C1 segment of cervical spinal cord (tissue), 14 donors: Measurements from ENCODE around the gene ERC2.
A peak's percentile ranks its signal among the peaks of the same experiment; 100 is the strongest.

ENCODE experiments used
- DNase-seq, 14 donors: peaks; one replicate each; lab custom pipeline; 2025; lab: John Stamatoyannopoulos, UW

Gene ERC2

GRCh38 chr3:56368846-56369245 lies 99.4 kb downstream of the ERC2 start:
- DNase-seq = no peak

DNA sequence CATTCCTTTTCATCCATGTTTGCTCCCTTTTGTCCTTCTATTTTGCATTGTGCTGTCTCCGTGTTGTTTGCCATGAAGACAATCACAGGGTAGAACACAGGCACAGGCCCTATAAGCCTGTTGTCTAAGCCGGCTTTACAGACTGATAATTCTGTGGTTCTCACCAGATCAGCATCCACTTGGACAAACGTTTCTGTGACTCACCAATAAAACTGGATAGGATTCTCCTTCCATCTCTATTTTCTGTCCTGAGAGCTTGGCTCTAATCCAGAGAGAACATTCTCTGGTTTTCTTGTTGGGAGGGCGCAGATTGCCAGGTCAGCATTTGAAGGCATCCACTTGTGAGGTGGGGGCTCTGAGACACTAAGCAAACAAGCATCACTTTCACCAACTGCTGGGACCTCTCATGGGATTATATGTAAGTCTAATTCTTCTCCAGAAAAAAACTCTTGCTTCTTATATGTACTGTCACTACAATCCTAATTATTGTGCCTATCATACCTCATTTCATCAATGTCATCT lies 101.6 kb downstream of the ERC2 start:
- peak in 2 of 14 donors; percentile 6 to 15 for DNase-seq

GRCh38 chr3:56365905-56366640 lies 102.2 kb downstream of the ERC2 start:
- peak in 4 of 14 donors; percentile 9 to 52 (median 12) for DNase-seq

- DNase-seq = no peak
Observed at GRCh38 chr3:56364665-56365064, 103.6 kb downstream of the ERC2 start.

GRCh38 chr3:56363720-56364119 lies 104.5 kb downstream of the ERC2 start:
- DNase-seq = no peak

DNA sequence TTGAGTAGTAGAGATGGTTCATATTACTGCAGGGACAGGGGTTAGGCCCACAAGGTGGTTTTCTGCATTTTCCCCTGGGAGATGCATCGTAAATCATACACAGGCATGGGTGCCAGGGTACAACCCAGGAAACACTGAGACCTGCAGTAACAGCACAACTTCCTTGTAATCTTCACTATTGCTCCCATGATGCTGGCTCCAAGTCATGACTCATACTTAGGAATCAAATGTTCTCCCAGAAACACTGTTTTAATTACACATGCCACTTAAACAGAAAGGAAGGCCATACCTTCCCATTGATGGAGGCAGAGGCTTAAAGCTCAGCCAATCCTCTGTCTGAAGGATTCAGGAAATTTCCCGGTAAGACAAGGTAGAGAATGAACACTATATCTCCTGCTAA lies 106.5 kb downstream of the ERC2 start:
- DNase-seq = no peak

DNA sequence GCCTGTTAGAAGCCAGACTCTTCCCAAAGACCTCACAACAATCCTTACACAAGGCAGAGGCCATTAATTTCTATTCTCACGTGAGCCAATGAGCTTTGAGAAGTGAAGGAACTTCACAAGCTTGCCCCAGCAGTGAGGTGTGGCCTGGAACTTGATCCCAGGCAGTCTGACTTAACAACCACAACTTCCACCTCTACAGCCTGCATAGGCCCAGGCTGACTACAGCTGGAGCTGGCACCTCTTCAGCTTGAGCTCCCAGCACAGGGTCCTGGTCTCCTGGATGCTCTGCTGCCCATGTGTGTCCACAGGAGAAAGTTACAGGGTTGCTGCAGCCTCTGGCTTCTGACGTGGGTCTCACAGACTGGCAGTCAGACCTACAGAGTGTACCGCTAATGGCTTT lies 111.0 kb downstream of the ERC2 start:
- no peak for DNase-seq

DNA sequence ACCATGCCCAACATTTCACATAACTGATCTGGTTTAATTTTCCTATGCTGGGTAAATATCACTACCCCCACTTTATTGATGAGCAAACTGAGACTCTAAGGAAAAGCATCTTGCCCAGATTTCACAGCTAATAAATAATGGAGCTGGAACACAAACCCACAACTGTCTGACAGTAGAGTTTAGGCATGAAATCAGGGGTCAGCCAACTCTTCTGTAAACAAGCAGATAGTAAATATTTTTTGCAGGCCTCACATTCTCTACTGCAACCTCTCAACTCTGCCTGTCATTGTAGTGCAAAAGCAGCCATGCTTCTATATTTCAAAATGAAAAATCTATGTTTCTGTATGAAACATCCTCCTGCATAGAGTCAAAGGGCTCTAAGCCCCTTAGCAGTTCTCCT lies 111.5 kb downstream of the ERC2 start:
- no peak for DNase-seq

DNA sequence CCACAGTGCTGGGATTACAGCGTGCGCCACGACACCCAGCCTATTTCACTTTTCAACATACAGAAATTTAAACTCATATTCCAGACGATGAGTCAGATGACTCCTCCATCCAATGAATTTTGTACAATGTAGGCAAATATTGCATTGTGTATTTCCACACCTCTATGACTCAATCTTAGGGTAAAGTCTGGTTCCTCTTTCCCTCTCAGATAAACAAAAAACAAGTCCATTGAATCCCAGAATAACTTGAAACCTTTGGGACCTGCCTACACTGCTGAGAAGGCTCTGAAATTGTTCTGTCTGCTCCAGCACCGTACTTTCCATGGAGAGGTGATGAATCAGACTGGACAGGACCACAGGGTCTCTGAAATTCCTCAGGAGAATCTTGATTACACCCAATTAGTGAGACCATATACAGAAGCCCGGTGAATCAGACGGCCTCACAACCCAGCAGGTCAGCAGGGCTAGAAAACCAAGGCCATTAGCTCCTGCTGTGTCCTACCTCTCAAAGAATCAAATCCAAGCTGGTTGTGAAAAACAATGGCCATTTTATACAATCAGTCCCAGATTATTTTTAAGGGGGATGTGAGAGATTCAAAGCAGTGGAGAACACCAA lies 112.6 kb downstream of the ERC2 start:
- DNase-seq = no peak

GRCh38 chr3:56351537-56351936 lies 116.7 kb downstream of the ERC2 start:
- no peak for DNase-seq

- DNase-seq = peak in 13 of 14 donors; percentile 5 to 85 (median 58)
Observed at GRCh38 chr3:56347219-56347871, 120.9 kb downstream of the ERC2 start.

GRCh38 chr3:56342475-56342874 lies 125.8 kb downstream of the ERC2 start:
- no peak for DNase-seq

DNA sequence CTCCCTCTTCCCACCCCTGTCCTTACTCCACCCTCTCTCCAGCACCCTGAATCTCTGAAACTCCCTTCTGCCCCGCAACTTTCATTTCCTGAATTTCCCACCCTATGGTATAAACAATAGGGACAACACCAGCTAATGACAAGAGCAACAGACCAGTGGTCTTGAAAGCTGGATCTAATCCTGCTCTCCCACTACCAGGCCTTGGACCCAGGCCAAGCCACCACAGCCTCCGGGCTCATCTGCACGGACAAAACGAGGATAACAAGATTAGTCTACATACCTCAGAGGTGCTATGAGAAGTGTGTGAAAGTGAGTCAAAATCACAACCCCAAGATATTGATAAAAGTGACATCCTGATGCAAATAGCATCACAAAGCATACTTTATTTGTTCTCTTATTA lies 128.6 kb downstream of the ERC2 start:
- no peak for DNase-seq

DNA sequence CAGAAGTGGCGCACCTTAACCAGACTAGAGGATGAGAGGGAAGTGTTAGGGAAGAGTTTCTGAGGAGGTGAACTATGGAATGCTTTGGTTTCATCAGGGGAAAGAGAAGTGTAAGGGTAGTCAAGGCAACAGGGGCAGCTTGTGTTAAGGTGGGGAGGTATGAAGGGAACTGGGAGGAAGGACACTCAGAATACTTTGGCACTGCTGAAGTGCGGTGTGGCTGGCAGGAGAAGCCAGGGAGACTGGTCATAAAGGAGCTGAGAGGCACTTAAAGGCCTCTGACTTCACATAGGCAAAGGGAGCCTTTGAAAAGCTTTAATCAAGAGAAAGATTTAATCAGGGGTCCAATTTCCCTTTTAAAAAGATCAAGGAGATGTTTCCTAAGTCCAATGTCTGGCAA lies 129.0 kb downstream of the ERC2 start:
- DNase-seq = no peak

DNA sequence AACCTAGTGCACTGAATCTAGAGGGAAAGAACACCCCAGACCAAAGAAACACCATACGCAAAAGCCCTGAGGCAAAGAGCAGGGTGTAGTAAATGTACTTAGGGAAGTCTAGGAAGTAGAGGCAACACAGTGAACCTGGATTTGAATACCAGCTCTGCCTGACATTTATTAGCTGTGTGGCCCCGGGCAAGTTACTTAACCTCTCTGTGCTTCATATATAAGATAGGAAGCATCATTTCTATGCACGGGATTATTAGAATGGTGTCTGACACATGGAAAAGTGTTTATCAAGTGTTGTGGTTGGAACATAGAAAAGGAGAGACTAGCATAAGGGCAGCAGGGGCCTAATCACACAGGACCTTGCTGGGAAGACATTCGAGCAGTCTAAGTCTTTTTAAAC lies 132.2 kb downstream of the ERC2 start:
- DNase-seq = no peak

GRCh38 chr3:56324473-56324872 lies 143.8 kb downstream of the ERC2 start:
- DNase-seq = no peak

GRCh38 chr3:56323986-56324420 lies 144.3 kb downstream of the ERC2 start:
- DNase-seq = no peak

GRCh38 chr3:56322862-56323261 lies 145.4 kb downstream of the ERC2 start:
- DNase-seq = no peak

DNA sequence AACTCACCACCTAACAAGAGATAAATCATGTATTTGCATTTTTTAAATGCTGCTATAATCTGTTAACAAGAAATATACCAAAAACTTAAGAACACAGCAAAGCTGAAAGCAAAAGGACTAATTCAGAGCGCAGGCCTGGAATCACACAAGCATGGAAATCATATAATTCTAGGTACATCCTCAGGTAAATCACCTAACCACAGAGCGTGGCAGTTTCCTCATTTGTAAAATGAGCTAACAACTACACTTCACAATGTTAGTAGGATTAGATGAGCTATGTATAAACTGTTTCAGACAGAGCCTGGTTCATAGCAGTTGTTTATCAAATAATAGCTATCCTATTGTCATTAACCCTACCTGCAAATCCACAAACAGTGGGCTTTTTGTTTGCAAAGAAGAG lies 146.4 kb downstream of the ERC2 start:
- no peak for DNase-seq

DNA sequence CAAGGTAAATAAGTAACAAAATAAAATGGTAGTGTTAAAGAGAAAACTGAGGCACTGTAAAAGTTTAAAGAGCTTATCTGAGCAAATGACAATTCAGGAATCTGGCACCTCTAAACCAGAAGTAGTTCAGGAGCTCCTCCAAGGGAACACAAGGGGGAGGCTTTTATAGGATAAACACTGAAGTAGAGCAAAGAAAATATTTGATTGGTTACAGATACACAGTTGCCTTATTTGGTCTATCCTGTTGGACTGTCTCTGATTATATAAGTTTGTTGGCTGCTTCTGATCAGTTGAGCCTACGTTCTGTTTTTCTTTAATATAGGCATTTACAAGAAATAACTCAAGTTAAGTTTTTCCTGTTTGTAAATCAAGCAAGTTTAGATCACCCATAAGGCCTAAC lies 146.9 kb downstream of the ERC2 start:
- no peak for DNase-seq

DNA sequence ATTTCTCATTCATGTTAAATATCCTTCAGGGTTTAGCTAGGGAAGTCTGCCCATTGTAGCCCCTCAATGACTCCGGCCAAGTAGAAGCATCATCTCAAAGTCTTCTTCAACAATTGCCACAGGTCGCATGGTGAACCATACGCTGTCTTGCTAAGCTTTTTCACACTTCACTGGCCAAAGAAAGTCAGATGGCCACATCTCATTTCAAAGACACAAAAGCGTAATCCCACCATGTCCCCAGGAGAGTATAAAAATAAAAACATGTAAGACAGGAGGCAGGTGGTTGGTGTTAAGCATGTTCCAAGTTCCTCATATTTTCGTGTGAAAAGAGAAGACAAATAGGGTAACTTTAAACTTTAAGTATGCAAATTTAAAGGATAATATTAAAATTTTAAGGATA lies 147.4 kb downstream of the ERC2 start:
- DNase-seq = no peak

- DNase-seq = no peak
Observed at GRCh38 chr3:56318891-56319290, 149.4 kb downstream of the ERC2 start.

- no peak for DNase-seq
Observed at GRCh38 chr3:56316944-56317343, 151.3 kb downstream of the ERC2 start.
